ENCODE results near the gene FREY1.

DNA sequence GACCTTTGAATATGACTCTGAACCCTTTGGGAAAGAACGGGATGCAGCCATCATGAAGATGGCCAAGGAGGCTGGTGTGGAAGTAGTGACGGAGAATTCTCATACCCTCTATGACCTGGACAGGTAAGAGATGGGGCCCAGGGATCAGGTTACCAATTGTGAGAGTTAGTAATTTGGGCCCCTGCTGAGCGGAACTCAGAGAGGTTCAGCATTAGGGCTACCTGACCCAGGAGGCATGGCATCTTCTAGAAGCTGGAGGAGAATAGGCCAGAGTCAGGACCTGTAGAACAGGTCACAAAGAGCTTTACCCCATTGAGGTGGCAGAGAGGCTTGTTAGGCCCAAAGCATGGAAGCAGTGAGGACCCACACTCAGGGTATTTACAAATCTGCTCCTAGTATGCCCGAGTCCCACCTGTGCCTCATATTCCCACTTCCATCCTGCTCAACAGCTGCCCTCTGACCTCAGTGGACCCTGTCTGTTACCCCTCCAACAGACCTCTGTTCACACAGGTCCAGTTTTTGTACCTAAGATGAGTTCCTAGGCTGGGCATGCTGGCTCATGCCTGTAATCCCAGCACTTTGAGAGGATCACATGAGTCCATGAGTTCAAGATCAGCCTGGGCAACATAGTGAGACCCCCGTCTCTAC is 48.2 kb downstream of the FREY1 start:
- TF ChIP-seq POLR2A (IDR thresholded peaks at IDR 0.05; ENCODE audit: low read depth, low read length): no peak
- TF ChIP-seq TAF1 (IDR thresholded peaks at IDR 0.05; ENCODE audit: borderline replicate concordance, low read depth, low read length): no peak

Data from GM12892 (cell line).